ENCODE results near the gene TSSC4. TPM values are rescaled to one million over a fixed set of nuclear protein-coding genes. Genes with fewer than 3 reads are reported as not detected.

Gene TSSC4
- total RNA-seq, 1 experiment from 2014 or later, result 128 TPM

DNA sequence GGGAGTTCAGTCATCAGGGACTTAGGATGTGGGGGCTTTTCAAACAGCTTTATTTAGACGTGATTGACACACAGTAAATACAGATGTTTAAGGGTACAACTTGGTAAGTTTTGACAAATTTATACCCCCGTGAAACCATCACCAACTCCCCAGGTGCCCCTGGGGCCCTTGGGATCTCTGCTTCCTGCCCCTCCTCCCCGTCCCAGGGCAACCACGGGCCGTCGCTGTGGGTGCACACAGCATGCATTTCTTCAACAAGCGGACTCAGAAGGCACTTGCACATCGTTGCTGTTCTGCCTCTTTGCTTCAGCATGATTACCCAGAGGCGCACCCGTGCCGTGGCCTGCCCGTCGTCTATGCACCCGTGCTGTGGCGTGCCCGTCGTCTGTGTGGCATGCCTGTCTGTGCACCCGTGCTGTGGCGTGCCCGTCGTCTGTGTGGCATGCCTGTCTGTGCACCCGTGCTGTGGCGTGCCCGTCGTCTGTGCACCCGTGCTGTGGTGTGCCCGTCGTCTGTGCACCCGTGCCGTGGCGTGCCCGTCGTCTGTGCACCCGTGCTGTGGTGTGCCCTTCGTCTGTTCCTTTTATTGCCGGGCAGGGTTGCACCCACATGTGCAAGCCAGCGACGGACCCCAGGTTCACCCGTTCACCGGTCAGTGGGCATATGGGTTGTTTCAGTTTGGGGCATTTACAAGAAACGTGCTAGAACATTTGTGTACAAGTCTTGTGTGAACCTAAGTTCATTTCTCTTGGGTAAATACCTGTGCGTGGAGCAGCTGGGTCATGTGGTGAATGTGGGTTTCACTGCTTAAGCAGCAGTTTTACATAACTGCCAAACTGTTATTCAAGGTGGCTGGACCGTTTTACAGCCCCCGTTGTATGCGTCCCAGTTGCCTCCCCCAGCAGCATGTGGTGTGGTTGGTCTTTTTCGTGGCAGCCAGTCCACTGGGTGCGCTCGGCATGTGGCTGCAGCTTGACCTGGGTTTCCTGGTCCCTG lies 15.1 kb upstream of the TSSC4 start:
- Histone ChIP-seq H3K27me3 (replicated peaks) (no peaks in the 10 kb centered on the region), H3K36me3 (peaks cover 87% of the 10 kb centered on the region), H3K4me3 (no peak overlapping the region), H3K4me1 (replicated peaks) (peaks cover 45% of the 10 kb centered on the region), H3K27ac (no peak overlapping the region), H3K9me3 (replicated peaks) (no peaks in the 10 kb centered on the region)
- DNase-seq (ENCODE audit: low read depth in 1 of 2, low spot score in 2 of 2), result no peak

DNA sequence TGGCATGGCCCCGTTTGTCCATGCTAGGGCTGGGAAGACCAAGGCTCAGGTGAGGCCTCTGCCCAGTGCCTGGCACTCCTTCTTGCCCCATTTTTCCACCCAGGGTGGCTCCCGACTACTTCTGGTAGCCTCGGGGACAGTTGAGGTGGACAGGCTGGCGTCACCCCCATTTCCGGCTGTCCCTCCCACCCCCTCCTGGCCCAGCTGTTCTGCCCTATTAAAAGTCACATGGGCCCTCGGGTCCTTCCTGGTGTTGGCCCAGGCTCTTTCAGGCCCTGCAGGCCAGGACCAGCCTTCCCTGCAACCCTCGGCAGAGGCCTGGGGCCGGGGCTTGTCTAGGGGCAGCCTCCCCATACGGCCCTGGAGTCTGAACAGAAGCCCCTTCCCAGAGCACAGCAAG lies 14.0 kb upstream of the TSSC4 start:
- peak overlapping the region; percentile 16 for H3K27ac ChIP-seq
- H3K9me3 ChIP-seq (replicated peaks), result no peaks in the 10 kb centered on the region
- H3K36me3 ChIP-seq, result peaks cover 85% of the 10 kb centered on the region
- peaks cover 45% of the 10 kb centered on the region for H3K4me1 ChIP-seq (replicated peaks)
- no peak overlapping the region for H3K4me3 ChIP-seq
- no peak for DNase-seq (ENCODE audit: low read depth in 1 of 2, low spot score in 2 of 2)
- H3K27me3 ChIP-seq (replicated peaks), result no peaks in the 10 kb centered on the region

DNA sequence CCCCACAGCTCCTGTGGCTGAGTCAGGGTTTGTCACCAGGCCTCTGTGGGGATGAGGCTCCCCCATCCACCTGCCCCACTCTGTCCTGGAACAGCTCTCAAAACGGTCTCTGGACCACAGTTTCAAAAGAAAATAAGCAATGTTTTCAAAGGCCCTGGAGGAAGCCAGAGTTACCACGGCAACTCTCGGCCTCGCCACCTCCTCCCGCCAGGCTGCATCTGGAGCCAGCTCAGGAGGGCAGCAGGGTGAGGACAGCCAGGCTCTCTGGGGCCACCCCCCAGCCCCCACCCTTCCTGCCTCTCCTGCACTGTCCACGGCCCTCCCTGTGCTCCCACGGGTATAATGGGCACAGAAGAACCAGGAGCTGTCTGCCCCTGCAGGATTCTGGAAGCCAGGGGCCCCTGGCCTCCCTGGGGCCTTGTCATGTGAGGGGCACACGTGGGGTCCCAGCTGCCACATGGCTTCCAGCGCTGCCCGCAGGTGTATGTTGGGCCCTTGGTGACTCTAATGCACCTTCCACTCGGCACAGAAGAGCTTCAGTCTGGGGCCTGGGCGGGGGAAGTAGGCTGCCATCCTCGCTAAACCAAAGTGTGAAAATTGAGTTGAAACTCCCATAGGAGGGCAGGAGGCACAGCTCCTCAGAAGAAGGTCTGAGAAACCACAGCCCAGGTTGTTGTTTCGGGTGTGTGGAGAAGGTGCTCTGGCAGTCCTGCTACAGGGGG lies 13.1 kb upstream of the TSSC4 start:
- DNase-seq (ENCODE audit: low read depth in 1 of 2, low spot score in 2 of 2), result peak in 1 of 2 experiments; percentile 31
- Histone ChIP-seq H3K4me1 (replicated peaks) (peaks cover 45% of the 10 kb centered on the region), H3K27me3 (replicated peaks) (no peaks in the 10 kb centered on the region), H3K9me3 (replicated peaks) (no peaks in the 10 kb centered on the region), H3K27ac (peak overlapping the region; percentile 16), H3K36me3 (peaks cover 85% of the 10 kb centered on the region), H3K4me3 (no peak overlapping the region)

DNA sequence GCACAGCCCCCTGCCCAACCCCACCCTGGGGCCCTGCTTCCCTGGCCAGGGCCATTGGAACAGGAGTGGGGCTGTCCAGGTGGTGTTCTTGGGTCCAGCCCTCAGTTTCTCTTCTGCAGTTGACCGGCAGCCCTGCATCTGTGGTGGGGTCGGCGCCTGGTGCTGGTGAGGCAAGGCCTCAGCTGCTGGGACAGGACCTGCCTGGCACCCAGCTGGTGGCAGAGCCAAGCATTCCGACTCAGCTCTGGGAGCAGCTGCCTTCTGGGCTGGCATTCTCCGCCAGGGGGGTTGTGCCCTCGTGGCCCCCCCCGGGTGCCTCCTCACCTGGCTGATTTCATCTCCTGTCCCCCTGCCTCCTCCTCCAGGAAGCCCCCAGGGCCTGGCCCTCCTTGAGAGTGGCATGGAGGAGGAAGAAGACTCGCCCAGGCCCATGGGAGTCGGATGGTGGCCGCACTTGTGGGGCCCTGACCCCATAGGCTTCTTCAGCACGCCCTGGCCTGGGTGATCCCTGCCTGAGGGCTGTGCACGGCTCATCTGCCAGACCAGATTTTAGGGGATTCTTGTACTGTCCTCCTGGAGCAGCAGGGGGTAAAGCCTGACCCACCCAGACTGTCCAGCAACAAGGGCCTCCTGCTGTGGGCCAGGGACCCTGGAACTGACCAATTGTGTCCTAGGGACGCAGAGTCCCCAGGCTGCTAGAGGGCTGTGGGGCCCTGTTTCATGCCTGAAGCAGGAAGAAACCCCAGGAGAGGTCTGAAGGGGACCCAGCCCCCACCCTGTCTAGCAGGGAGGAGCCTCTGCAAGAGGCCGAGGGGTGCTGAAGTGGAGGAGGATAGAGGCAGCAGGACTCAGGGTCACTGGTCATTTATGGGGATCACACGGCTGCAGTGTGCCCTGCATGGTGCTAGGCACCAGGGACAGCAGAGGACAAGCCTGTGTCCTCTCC lies 11.8 kb upstream of the TSSC4 start:
- Histone ChIP-seq H3K36me3 (peaks cover 86% of the 10 kb centered on the region), H3K9me3 (replicated peaks) (no peaks in the 10 kb centered on the region), H3K27me3 (replicated peaks) (no peaks in the 10 kb centered on the region), H3K4me1 (replicated peaks) (peaks cover 42% of the 10 kb centered on the region), H3K4me3 (no peak overlapping the region), H3K27ac (no peak overlapping the region)
- DNase-seq (ENCODE audit: low read depth in 1 of 2, low spot score in 2 of 2), result no peak

DNA sequence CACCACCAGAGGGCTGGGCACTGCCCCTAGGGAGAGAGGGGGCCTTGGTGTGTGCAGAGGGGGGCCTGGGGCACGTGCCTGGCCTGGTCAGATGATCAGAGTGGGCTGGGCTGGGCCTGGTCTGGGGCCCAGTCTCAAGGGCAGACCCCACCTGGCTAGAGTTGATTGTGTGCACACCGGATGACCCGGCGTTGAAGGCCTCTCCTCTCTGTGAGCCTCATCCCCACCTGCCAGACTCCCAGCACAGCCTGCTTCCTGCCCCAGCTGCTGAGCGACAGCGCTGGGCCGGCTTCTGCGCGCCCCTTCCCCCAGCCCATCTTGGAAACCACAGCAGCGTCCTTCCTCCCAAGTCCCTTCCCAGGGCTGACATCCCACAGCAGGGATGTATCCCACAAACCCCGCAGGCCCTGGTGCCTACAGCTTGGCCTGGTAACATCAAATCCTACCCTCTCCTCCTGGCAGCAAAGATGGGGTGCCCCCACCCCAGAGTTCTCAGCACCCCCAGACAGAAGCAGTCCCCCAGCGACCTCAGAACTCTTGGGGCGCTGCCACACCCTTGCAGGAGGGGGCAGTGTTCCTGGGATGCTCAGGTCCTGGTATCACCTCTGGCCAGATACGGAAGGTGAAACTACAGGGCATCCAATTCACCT lies 11.0 kb upstream of the TSSC4 start:
- H3K36me3 ChIP-seq, result peaks cover 91% of the 10 kb centered on the region
- no peak for DNase-seq (ENCODE audit: low read depth in 1 of 2, low spot score in 2 of 2)
- H3K27me3 ChIP-seq (replicated peaks), result no peaks in the 10 kb centered on the region
- H3K27ac ChIP-seq, result no peak overlapping the region
- H3K4me3 ChIP-seq, result no peak overlapping the region
- H3K9me3 ChIP-seq (replicated peaks), result no peaks in the 10 kb centered on the region
- H3K4me1 ChIP-seq (replicated peaks), result peaks cover 42% of the 10 kb centered on the region

DNA sequence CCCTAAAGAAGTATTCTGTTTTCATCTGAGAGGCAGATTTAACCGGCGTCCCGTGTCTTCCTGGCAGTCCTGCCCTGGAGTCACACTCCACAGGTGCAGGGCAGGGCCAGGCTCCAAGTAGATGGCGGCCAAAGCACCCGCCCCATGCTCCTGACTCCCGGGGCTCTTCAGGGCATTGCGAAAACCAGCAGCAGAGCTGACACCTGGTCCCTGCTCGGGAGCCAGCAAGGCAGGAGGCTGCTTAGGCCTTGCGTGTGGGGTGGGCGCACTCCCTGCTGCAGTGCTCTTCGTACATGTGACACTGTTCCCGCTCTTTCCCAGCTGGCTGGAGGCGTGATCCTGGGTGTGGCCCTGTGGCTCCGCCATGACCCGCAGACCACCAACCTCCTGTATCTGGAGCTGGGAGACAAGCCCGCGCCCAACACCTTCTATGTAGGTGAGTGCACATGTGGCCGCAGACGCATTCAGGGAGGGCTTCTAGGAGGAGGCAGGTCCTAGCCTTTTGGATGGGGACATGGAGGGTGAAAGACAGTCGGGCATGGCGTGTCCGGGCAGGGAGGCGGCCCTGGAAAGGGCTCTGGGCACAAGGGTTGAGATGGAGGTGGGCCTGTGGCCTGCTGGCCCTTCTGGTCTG lies 10.3 kb upstream of the TSSC4 start:
- no peak overlapping the region for H3K27ac ChIP-seq

DNA sequence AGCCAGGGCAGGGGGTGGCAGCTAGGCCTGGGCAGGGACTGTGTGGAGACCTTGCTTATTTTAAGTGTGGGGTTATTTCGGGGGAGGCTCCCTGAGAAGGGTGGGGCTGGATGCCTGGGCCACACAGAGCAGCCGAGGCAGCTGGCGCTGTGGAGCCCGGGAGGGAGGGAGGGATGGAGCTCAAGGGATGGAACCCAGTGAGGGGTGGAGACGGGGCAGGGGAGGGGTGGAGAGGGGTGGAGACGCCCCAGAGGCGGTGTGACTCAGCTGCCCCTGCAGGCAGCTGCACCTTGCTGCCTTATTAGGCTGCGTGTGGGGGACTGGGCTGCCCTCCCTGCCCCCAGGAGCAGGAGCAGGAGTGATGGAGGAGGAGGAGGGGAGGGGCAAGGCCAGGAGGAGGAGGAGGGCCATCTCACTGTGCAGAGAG lies 9.8 kb upstream of the TSSC4 start:
- Histone ChIP-seq H3K4me3 (no peak overlapping the region), H3K9me3 (replicated peaks) (no peaks in the 10 kb centered on the region), H3K36me3 (peaks cover 91% of the 10 kb centered on the region), H3K4me1 (replicated peaks) (peaks cover 42% of the 10 kb centered on the region), H3K27me3 (replicated peaks) (no peaks in the 10 kb centered on the region), H3K27ac (no peak overlapping the region)
- peak; percentile 56 to 95 for DNase-seq (ENCODE audit: low read depth in 1 of 2, low spot score in 2 of 2)

More for the DNA sequence above, 10.3 kb upstream of the TSSC4 start:
- Histone ChIP-seq H3K36me3 (peaks cover 90% of the 10 kb centered on the region), H3K4me3 (no peak overlapping the region), H3K9me3 (replicated peaks) (no peaks in the 10 kb centered on the region), H3K4me1 (replicated peaks) (peaks cover 42% of the 10 kb centered on the region), H3K27me3 (replicated peaks) (no peaks in the 10 kb centered on the region)
- DNase-seq (ENCODE audit: low read depth in 1 of 2, low spot score in 2 of 2), result no peak

DNA sequence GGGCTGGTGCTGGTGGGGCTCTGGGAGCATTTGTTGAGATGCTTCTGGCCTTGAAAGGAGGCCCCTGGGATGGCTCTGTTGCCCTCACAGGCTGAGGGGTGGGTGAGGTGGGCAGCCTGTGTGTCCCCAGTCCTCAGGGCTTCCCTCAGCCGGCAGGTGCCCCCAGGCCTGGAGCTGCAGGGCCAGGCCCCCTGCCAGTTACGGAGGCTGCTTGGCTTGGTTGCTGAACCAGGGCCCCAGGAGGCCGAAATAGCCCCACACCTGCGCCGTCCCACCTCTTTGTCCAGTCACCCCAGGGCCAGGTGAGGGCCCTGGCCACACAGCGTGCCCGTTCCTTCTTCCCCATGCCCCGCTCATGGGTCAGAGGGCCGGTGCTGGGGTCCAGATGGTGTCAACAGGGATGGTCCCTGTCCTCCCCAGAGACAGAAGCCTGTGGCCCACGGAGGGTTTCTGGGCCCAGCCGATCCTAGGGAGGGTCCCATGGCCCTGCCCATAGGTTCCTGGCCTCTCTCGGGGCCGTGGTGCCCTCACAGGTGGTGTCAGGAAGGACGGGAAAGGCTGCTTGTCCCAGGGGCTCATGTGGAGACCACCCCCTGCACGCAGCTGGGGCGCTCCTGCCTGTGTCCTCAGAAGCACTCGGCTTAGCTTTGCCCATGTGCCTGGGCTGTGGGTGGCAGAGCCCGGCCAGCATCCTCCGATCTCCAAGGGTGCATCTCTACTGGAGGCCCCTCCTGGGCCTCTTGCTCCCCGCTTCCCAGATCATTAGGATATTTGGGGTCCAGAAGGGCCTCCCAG lies 9.2 kb upstream of the TSSC4 start:
- Histone ChIP-seq H3K9me3 (replicated peaks) (no peaks in the 10 kb centered on the region), H3K36me3 (peaks cover 91% of the 10 kb centered on the region), H3K4me3 (no peak overlapping the region), H3K27me3 (replicated peaks) (no peaks in the 10 kb centered on the region), H3K27ac (no peak overlapping the region), H3K4me1 (replicated peaks) (peaks cover 36% of the 10 kb centered on the region)
- no peak for DNase-seq (ENCODE audit: low read depth in 1 of 2, low spot score in 2 of 2)

DNA sequence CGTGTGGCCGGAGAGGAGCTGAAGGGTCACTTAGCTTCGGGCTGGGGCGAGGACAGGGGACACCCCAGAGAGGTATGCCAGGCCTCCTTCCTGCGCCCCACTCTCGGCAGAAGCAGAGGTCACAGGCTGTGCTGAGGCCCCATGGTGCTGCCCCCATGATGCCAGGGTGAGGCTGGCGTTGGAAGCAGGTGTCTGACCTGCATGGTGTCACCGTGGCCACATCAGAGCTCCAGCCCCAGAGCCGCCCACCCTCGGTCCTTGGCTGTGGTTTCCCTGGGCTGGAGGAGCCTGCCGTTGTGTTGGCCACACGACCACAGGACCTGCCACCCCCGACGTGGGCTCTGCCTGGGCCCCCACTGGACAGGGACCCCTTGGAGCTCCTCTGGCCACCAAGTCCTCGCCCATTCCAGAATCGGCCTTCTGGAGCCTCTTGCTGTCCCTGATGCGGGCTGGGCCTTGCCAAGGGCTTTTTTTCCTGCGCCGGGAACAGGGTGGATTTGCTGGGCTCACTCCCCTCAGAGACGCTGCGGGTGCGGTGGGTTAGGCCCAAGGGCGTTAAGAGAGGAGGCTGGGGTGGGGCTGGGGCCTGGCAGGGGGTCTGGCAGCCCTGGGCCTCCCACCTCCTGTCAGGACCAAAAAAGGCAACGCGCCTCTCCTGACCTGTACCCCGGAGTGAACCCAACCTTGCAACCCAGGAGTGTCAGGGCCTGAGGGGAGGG lies 8.2 kb upstream of the TSSC4 start:
- no peak overlapping the region for H3K4me3 ChIP-seq
- H3K9me3 ChIP-seq (replicated peaks), result no peaks in the 10 kb centered on the region
- peaks cover 26% of the 10 kb centered on the region for H3K4me1 ChIP-seq (replicated peaks)
- no peak for DNase-seq (ENCODE audit: low read depth in 1 of 2, low spot score in 2 of 2)
- H3K36me3 ChIP-seq, result peaks cover 91% of the 10 kb centered on the region
- H3K27ac ChIP-seq, result no peak overlapping the region
- no peaks in the 10 kb centered on the region for H3K27me3 ChIP-seq (replicated peaks)

DNA sequence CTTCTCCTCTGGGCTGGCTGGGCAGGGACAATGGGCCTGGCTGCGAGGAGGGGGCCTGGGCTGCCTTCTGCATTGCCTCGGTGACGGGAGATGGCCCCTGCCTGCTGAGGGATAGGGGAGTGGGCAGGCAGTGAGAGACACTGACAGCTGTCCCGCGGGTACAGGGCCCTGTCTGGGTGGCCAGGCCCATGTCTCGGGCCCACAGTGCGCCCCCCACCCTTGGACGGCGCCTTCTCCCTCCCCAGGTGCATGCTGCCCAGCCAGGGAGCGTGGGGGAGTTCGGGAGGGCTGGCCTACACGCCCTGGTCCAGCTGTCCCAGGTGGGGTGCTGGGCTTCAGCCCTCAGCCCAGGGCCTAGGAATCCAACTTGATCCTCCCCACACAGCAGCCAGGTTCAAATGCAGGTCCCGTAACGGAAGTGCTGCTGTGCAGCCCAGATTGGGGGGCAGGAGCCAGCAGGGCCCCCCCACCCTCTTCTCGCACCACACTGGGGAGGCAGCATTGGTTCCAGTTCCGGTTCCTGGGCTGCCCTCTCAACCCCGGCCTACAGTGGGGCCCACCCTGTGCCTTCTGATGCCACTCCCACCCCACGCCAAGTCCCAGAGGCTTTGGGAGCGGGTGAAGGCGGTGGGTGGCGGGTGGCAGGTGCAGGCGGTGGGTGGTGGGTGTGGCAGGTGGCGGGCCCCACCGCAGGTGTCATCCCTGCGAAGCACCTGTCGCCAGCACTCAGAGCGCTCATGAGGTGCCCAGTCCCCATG lies 7.3 kb upstream of the TSSC4 start:
- Histone ChIP-seq H3K4me3 (no peak overlapping the region), H3K36me3 (peaks cover 93% of the 10 kb centered on the region), H3K27ac (no peak overlapping the region), H3K4me1 (replicated peaks) (peaks cover 20% of the 10 kb centered on the region), H3K27me3 (replicated peaks) (no peaks in the 10 kb centered on the region), H3K9me3 (replicated peaks) (no peaks in the 10 kb centered on the region)
- no peak for DNase-seq (ENCODE audit: low read depth in 1 of 2, low spot score in 2 of 2)
